Measurements from ENCODE around the gene APOO.

The APOO gene

GRCh38 chrX:23841847-23842522, 65.8 kb downstream of the APOO start:
- TF ChIP-seq, protein P1, sequence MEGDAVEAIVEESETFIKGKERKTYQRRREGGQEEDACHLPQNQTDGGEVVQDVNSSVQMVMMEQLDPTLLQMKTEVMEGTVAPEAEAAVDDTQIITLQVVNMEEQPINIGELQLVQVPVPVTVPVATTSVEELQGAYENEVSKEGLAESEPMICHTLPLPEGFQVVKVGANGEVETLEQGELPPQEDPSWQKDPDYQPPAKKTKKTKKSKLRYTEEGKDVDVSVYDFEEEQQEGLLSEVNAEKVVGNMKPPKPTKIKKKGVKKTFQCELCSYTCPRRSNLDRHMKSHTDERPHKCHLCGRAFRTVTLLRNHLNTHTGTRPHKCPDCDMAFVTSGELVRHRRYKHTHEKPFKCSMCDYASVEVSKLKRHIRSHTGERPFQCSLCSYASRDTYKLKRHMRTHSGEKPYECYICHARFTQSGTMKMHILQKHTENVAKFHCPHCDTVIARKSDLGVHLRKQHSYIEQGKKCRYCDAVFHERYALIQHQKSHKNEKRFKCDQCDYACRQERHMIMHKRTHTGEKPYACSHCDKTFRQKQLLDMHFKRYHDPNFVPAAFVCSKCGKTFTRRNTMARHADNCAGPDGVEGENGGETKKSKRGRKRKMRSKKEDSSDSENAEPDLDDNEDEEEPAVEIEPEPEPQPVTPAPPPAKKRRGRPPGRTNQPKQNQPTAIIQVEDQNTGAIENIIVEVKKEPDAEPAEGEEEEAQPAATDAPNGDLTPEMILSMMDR (IDR thresholded peaks at IDR 0.05; ENCODE audit: extremely low read depth, insufficient read depth, missing control alignments), result no peak
- in situ Hi-C loops (cut with MboI; ENCODE audit: low pct_unique_long_range_greater_than_20kb, low sequenced_read_pairs, unreplicated experiment), result no loop called here
- DNase-seq (ENCODE audit: low spot score), result no peak

GRCh38 chrX:23840674-23841073, 67.1 kb downstream of the APOO start:
- no peak for DNase-seq (ENCODE audit: low spot score)

DNA sequence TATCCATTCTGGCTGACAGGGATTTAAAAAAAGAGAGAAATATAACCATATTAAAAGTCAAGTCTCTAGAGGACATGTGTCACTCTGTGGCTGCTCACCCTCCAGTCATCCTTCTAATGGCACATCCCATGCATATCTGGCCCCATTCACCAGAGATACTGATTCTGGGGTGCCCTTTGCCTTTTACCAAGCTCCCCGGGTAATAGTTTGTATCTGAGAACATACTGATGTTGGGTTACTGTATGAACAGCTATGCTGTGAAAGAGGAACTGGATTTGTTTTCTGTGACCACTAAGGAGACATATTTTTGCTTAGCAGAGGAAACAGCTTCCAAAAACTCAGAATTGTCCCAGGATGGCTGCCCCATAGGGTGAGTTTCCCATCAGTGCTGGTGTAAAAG, 68.8 kb downstream of the APOO start:
- in situ Hi-C loops (cut with MboI; ENCODE audit: low pct_unique_long_range_greater_than_20kb, low sequenced_read_pairs, unreplicated experiment), result no loop called here
- DNase-seq (ENCODE audit: low spot score), result no peak
- TF ChIP-seq, protein P1 (IDR thresholded peaks at IDR 0.05; ENCODE audit: extremely low read depth, insufficient read depth, missing control alignments), result no peak

More at GRCh38 chrX:23840674-23841073, 67.1 kb downstream of the APOO start:
- in situ Hi-C loops (cut with MboI; ENCODE audit: low pct_unique_long_range_greater_than_20kb, low sequenced_read_pairs, unreplicated experiment), result no loop called here
- TF ChIP-seq, protein P1 (IDR thresholded peaks at IDR 0.05; ENCODE audit: extremely low read depth, insufficient read depth, missing control alignments), result no peak

DNA sequence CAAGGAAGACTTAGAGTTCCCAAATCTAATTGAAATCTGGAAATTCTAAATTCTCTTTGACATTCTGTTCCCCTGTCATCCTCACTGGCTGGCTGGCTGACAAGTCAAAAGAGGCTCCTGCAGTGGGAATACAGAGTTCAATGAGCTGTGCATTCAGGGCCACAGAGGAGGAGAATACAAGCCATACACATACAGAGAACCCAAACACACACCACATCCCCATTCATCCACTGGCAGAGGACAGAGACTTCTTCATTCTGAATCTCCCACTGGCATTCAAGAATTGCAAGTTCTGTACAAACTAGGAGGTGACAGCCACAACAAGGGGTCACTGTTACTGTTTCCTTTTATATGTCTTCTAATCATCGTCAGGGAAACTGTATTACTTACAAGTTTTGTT, 75.0 kb downstream of the APOO start:
- in situ Hi-C loops (cut with MboI; ENCODE audit: low pct_unique_long_range_greater_than_20kb, low sequenced_read_pairs, unreplicated experiment), result no loop called here
- TF ChIP-seq, protein P1 (IDR thresholded peaks at IDR 0.05; ENCODE audit: extremely low read depth, insufficient read depth, missing control alignments), result no peak
- no peak for DNase-seq (ENCODE audit: low spot score)

GRCh38 chrX:23828881-23829280, 78.9 kb downstream of the APOO start:
- TF ChIP-seq, protein P1 (IDR thresholded peaks at IDR 0.05; ENCODE audit: extremely low read depth, insufficient read depth, missing control alignments), result no peak
- DNase-seq (ENCODE audit: low spot score), result no peak
- in situ Hi-C loops (cut with MboI; ENCODE audit: low pct_unique_long_range_greater_than_20kb, low sequenced_read_pairs, unreplicated experiment), result no loop called here

DNA sequence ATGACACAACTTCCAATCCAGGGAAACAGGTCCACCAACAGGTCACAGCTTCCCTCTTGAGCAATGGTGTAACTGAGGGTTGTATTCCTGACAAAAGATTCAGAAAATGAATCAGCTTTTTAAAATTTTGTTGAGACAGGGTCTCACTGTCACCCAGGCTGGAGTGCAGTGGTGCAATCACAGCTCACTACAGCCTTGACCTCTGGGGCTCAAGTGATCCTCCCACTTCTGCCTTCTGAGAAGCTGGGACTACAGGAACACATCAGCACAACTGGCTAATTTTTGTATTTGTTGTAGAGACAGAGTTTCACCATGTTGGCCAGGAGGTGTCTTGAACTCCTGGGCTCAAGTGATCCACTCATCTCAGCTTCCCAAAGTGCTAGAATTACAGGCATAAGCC, 81.1 kb downstream of the APOO start:
- TF ChIP-seq, protein P1 (IDR thresholded peaks at IDR 0.05; ENCODE audit: extremely low read depth, insufficient read depth, missing control alignments), result no peak
- in situ Hi-C loops (cut with MboI; ENCODE audit: low pct_unique_long_range_greater_than_20kb, low sequenced_read_pairs, unreplicated experiment), result no loop called here
- no peak for DNase-seq (ENCODE audit: low spot score)

All from GM13977 (cell line).